PC-3 (cell line): ENCODE data around the gene KHDRBS2.

Experiments used
- EZH2phosphoT487 ChIP-seq: fragments of 300-600 bp; sonication (generic); IDR thresholded peaks from 2 replicates; pipeline ENCODE4 v1.6.1; 2018; ENCODE audit warnings: mild to moderate bottlenecking, antibody characterized with exemption, low read length, borderline replicate concordance
- TF ChIP-seq, protein P1 (sequence below): fragments of 300-600 bp; sonication (generic); conservative IDR thresholded peaks from 2 replicates; pipeline ENCODE4 v1.5.1; 2017; ENCODE audit warnings: antibody characterized with exemption, low read depth, mild to moderate bottlenecking, low read length

- TF ChIP-seq, protein P1, sequence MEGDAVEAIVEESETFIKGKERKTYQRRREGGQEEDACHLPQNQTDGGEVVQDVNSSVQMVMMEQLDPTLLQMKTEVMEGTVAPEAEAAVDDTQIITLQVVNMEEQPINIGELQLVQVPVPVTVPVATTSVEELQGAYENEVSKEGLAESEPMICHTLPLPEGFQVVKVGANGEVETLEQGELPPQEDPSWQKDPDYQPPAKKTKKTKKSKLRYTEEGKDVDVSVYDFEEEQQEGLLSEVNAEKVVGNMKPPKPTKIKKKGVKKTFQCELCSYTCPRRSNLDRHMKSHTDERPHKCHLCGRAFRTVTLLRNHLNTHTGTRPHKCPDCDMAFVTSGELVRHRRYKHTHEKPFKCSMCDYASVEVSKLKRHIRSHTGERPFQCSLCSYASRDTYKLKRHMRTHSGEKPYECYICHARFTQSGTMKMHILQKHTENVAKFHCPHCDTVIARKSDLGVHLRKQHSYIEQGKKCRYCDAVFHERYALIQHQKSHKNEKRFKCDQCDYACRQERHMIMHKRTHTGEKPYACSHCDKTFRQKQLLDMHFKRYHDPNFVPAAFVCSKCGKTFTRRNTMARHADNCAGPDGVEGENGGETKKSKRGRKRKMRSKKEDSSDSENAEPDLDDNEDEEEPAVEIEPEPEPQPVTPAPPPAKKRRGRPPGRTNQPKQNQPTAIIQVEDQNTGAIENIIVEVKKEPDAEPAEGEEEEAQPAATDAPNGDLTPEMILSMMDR: no peak
- TF ChIP-seq EZH2phosphoT487: no peak
These were observed 49.2 kb downstream of the KHDRBS2 start for GRCh38 chr6:62236784-62237183.
